Trophoblast cell (in vitro differentiated cells and primary cell): Measurements from ENCODE around the gene GRM3.

Source experiments
- DNase-seq, 2 donors: peaks; one replicate each; pipeline ENCODE4 v3.0.0-alpha.2; 2016
- H2AFZ ChIP-seq: 2 replicates; pipeline ENCODE4 v1.6.1; 2013; ENCODE audit warnings: low read length, moderate library complexity, mild to moderate bottlenecking; ENCODE audit not compliant: insufficient read depth, poor library complexity
- H2AK5ac ChIP-seq: 2 replicates; pipeline ENCODE4 v1.6.1; 2013; ENCODE audit warnings: mild to moderate bottlenecking, low read length
- H2BK120ac ChIP-seq: 2 replicates; pipeline ENCODE4 v1.6.1; 2013; ENCODE audit warnings: low read length, mild to moderate bottlenecking, moderate library complexity; ENCODE audit not compliant: insufficient read depth, poor library complexity
- H2BK12ac ChIP-seq: 2 replicates; pipeline ENCODE4 v1.6.1; 2013; ENCODE audit warnings: mild to moderate bottlenecking, low read length, moderate library complexity
- H2BK5ac ChIP-seq: 2 replicates; pipeline ENCODE4 v1.6.1; 2013; ENCODE audit warnings: low read length, low read depth, moderate library complexity, mild to moderate bottlenecking; ENCODE audit not compliant: poor library complexity
- H3K14ac ChIP-seq: 2 replicates; pipeline ENCODE4 v1.6.1; 2013; ENCODE audit warnings: mild to moderate bottlenecking, low read length
- H3K18ac ChIP-seq: 2 replicates; pipeline ENCODE4 v1.6.1; 2013; ENCODE audit warnings: mild to moderate bottlenecking, low read length
- H3K23ac ChIP-seq: 2 replicates; pipeline ENCODE4 v1.6.1; 2013; ENCODE audit warnings: low read length
- H3K27ac ChIP-seq: 2 replicates; pipeline ENCODE4 v1.5.1; 2013; ENCODE audit warnings: low read depth, mild to moderate bottlenecking, inconsistent platforms, low read length, moderate library complexity
- H3K27me3 ChIP-seq: 2 replicates; pipeline ENCODE4 v1.6.1; 2013; ENCODE audit warnings: inconsistent platforms, mild to moderate bottlenecking, low read length, moderate library complexity; ENCODE audit not compliant: insufficient read depth
- H3K36me3 ChIP-seq, 2 experiments: 1 replicate in 1 of 2; 2 replicates in 1 of 2; pipeline ENCODE4 v1.6.1; 2013; ENCODE audit warnings: low read length in 2 of 2, mild to moderate bottlenecking in 2 of 2, moderate library complexity in 1 of 2; ENCODE audit not compliant: insufficient read depth in 2 of 2, control insufficient read depth in 1 of 2
- H3K4ac ChIP-seq: 2 replicates; pipeline ENCODE4 v1.6.1; 2013; ENCODE audit warnings: low read depth, mild to moderate bottlenecking, low read length, moderate library complexity
- H3K4me1 ChIP-seq, 2 experiments: 1 replicate in 1 of 2; 2 replicates in 1 of 2; pipeline ENCODE4 v1.6.1; 2013; ENCODE audit warnings: low read length in 2 of 2, mild to moderate bottlenecking in 2 of 2, moderate library complexity in 1 of 2; ENCODE audit not compliant: insufficient read depth in 2 of 2, control insufficient read depth in 1 of 2
- H3K4me2 ChIP-seq: 2 replicates; pipeline ENCODE4 v1.6.1; 2013; ENCODE audit warnings: inconsistent platforms, mild to moderate bottlenecking, low read length, moderate library complexity
- H3K4me3 ChIP-seq: 2 replicates; pipeline ENCODE4 v1.5.1; 2013; ENCODE audit warnings: mild to moderate bottlenecking, low read depth, low read length, inconsistent platforms
- H3K79me1 ChIP-seq: one replicate; pipeline ENCODE4 v1.6.1; 2013; ENCODE audit warnings: low read length
- H3K79me2 ChIP-seq: 2 replicates; pipeline ENCODE4 v1.6.1; 2013; ENCODE audit warnings: low read length, mild to moderate bottlenecking; ENCODE audit not compliant: control insufficient read depth, insufficient read depth, poor library complexity
- H3K9ac ChIP-seq: 2 replicates; pipeline ENCODE4 v1.6.1; 2013; ENCODE audit warnings: mild to moderate bottlenecking, low read length
- H3K9me3 ChIP-seq: 2 replicates; pipeline ENCODE4 v1.6.1; 2013; ENCODE audit warnings: low read depth, mild to moderate bottlenecking, control low read depth, inconsistent platforms, low read length; ENCODE audit not compliant: insufficient read depth
- H4K12ac ChIP-seq: 2 replicates; pipeline ENCODE4 v1.6.1; 2013; ENCODE audit warnings: low read depth, mild to moderate bottlenecking, low read length, moderate library complexity
- H4K8ac ChIP-seq: 2 replicates; pipeline ENCODE4 v1.6.1; 2013; ENCODE audit warnings: low read depth, mild to moderate bottlenecking, low read length, moderate library complexity
- H4K91ac ChIP-seq: one replicate; pipeline ENCODE4 v1.6.1; 2013; ENCODE audit warnings: low read depth, mild to moderate bottlenecking, low read length, moderate library complexity
- WGBS: extraction: QIAGEN DNeasy Blood & Tissue Kit; methylation state at CpG from one replicate; pipeline ENCODE4 v1.1.7; 2013; ENCODE audit warnings: missing lambda C conversion rate; ENCODE audit not compliant: insufficient read length, insufficient coverage; ENCODE audit errors: extremely low coverage; 5-methylcytosine and 5-hydroxymethylcytosine counted together

GRM3 gene

DNA sequence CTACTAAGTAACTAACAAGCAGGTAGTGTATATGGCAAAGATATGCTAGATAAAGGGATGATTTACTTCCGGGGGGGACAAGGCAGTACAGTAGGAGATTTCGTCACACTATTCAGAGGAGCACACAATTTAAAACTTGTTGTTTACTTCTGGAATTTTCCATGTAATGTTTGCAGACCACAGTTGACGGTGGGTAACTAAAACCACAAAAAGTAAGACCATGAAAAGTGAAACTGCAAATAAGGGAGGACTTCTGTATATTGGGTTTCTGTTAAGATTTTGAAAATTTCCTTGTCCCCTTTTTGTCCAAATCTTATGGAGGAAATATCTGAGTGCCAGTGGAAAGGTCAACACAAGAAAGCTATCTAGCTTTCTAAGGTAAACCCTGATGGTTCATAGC, 245.8 kb downstream of the GRM3 start:
- no peak overlapping the region for H2BK120ac ChIP-seq
- no peak overlapping the region for H3K4me2 ChIP-seq
- H3K79me2 ChIP-seq = no peaks in the 10 kb centered on the region
- no peak overlapping the region for H4K12ac ChIP-seq
- DNase-seq = no peak
- no peaks in the 10 kb centered on the region for H3K36me3 ChIP-seq
- no peaks in the 10 kb centered on the region for H3K9me3 ChIP-seq
- H2AK5ac ChIP-seq = no peak overlapping the region
- no peaks in the 10 kb centered on the region for H3K27me3 ChIP-seq
- no peak overlapping the region for H4K91ac ChIP-seq
- no peak overlapping the region for H3K4ac ChIP-seq
- no peaks in the 10 kb centered on the region for H3K4me1 ChIP-seq
- H2BK12ac ChIP-seq = no peak overlapping the region
- H3K4me3 ChIP-seq = no peak overlapping the region
- no peak overlapping the region for H3K27ac ChIP-seq
- no peak overlapping the region for H3K14ac ChIP-seq
- H4K8ac ChIP-seq = no peak overlapping the region
- no peak overlapping the region for H3K23ac ChIP-seq
- no peak overlapping the region for H3K18ac ChIP-seq
- no peak overlapping the region for H2AFZ ChIP-seq
- no peaks in the 10 kb centered on the region for H3K79me1 ChIP-seq
- H3K9ac ChIP-seq = no peak overlapping the region
- WGBS = no CpG with 5 or more reads among the region's 3 CpGs
- no peak overlapping the region for H2BK5ac ChIP-seq

DNA sequence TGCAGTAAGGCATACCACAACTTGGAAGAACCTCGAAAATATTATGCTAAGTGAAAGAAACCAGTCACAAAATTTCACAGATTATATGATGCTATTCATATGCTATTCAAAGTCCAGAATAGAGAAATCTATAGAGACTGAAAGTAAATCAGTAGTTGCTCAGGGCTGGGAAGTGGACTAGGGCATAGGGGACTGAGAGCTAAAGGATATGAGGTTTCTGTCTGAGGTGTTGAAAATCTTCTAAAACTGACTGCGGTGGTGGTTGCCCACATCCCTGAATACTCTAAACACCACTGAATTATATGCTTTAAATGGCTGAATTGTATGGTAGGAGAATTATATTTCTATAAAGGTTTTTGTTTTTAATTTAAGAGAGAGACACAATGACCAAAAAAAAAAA, 254.5 kb downstream of the GRM3 start:
- Histone ChIP-seq H3K9ac (no peak overlapping the region), H3K9me3 (no peaks in the 10 kb centered on the region), H3K23ac (no peak overlapping the region), H3K4me1 (no peaks in the 10 kb centered on the region), H3K27ac (no peak overlapping the region), H3K14ac (no peak overlapping the region), H4K91ac (no peak overlapping the region), H2BK5ac (no peak overlapping the region), H3K79me1 (no peaks in the 10 kb centered on the region), H2AK5ac (no peak overlapping the region), H4K12ac (no peak overlapping the region), H3K18ac (no peak overlapping the region), H3K4ac (no peak overlapping the region), H3K4me3 (no peak overlapping the region), H3K36me3 (peaks cover 0 to 3% of the 10 kb centered on the region in 2 experiments), H2BK120ac (no peak overlapping the region), H3K4me2 (no peak overlapping the region), H4K8ac (no peak overlapping the region), H2BK12ac (no peak overlapping the region), H3K79me2 (no peaks in the 10 kb centered on the region), H2AFZ (no peak overlapping the region), H3K27me3 (no peaks in the 10 kb centered on the region)
- no peak for DNase-seq
- WGBS = no CpG with 5 or more reads among the region's 2 CpGs

DNA sequence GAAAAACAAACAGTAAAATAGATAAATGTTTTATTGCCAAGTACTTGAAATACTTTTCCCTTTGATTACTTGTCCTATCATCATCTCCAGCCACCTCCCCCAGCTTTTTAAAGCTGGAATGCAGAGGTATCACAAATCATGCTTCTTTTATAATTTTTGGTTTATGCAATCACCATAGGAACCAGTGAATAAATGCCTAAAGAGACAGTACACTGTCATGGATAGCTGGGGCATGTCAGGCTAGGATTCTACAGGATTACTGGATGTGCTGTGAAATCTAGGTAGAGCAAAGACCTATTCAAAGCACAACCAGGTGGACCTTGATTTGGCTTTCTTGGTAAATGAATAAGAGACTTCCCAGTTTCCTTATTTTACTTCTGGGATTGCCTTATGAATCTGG, 257.2 kb downstream of the GRM3 start:
- H3K79me2 ChIP-seq = no peaks in the 10 kb centered on the region
- H3K9ac ChIP-seq = no peak overlapping the region
- H2AFZ ChIP-seq = no peak overlapping the region
- no peak overlapping the region for H3K4ac ChIP-seq
- no peak overlapping the region for H3K27ac ChIP-seq
- no peak overlapping the region for H2BK12ac ChIP-seq
- H3K79me1 ChIP-seq = no peaks in the 10 kb centered on the region
- H4K12ac ChIP-seq = no peak overlapping the region
- no peak overlapping the region for H2AK5ac ChIP-seq
- no peak for DNase-seq
- H2BK120ac ChIP-seq = no peak overlapping the region
- H3K14ac ChIP-seq = no peak overlapping the region
- H3K23ac ChIP-seq = no peak overlapping the region
- no peak overlapping the region for H2BK5ac ChIP-seq
- no peak overlapping the region for H3K18ac ChIP-seq
- H3K4me1 ChIP-seq = no peaks in the 10 kb centered on the region
- H4K8ac ChIP-seq = no peak overlapping the region
- peaks cover 0 to 3% of the 10 kb centered on the region in 2 experiments for H3K36me3 ChIP-seq
- no peak overlapping the region for H4K91ac ChIP-seq
- no peak overlapping the region for H3K4me2 ChIP-seq
- no peaks in the 10 kb centered on the region for H3K9me3 ChIP-seq
- H3K4me3 ChIP-seq = no peak overlapping the region
- no peaks in the 10 kb centered on the region for H3K27me3 ChIP-seq

DNA sequence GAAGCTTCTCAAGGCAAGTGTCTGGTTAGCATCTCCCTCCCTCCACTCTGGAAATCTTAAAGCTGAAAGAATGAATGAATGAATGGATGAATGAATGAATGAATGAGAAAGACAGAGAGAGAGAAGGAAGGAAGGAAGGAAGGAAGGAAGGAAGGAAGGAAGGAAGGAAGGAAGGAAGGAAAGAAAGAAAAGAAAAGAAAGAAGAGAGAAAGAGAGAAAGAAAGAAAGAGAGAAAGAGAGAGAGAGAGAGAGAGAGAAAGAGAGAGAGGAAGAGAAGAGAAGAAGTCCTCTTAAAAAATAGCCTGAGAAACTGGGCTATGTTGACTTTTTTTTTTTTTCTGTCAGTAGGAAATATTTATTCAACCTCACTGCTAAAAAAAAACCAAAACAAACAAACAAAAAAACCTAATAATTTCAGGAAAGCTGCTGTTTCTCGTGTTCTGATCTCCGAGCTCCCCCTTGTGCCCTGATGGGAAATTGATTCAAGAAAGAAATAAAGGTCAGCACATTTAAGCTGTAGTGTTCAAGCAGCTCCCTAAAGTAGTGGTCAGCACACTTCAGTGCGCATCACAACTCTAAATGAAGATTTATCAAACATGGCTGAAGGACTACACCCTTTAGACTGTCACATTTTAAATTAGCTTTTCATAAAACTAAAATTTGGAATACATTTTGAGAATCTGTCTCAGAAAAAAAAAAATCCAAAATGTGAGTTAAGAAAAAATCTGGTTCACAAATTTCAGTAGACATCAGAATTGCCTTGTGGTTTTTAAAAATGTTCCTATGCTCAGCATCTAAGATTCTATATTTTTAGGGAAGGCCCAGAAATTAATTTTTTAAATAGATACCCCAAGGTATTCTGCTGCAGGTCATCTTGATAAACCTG, 261.5 kb downstream of the GRM3 start:
- H3K23ac ChIP-seq = no peak overlapping the region
- H3K79me1 ChIP-seq = no peaks in the 10 kb centered on the region
- H3K18ac ChIP-seq = no peak overlapping the region
- H3K27ac ChIP-seq = no peak overlapping the region
- H4K91ac ChIP-seq = no peak overlapping the region
- no CpG with 5 or more reads among the region's 3 CpGs for WGBS
- no peak overlapping the region for H2AFZ ChIP-seq
- H3K9ac ChIP-seq = no peak overlapping the region
- H2BK12ac ChIP-seq = no peak overlapping the region
- H3K4me2 ChIP-seq = no peak overlapping the region
- no peak overlapping the region for H4K12ac ChIP-seq
- no peaks in the 10 kb centered on the region for H3K27me3 ChIP-seq
- H3K14ac ChIP-seq = no peak overlapping the region
- H3K9me3 ChIP-seq = no peaks in the 10 kb centered on the region
- no peak overlapping the region for H3K4me3 ChIP-seq
- peak in 1 of 2 donors; percentile 58 for DNase-seq
- H3K79me2 ChIP-seq = no peaks in the 10 kb centered on the region
- H3K4me1 ChIP-seq = no peaks in the 10 kb centered on the region
- no peaks in the 10 kb centered on the region for H3K36me3 ChIP-seq
- no peak overlapping the region for H3K4ac ChIP-seq
- no peak overlapping the region for H4K8ac ChIP-seq
- no peak overlapping the region for H2BK120ac ChIP-seq
- no peak overlapping the region for H2AK5ac ChIP-seq
- H2BK5ac ChIP-seq = no peak overlapping the region
